CD14-positive monocyte (primary cell): ENCODE measurements around the gene PLEKHH3. TPM values are rescaled to one million over a fixed set of nuclear protein-coding genes. Genes with fewer than 3 reads are reported as not detected.

Experiments
- DNase-seq, 3 donors: peaks; one replicate each; pipeline ENCODE4 v3.0.0-alpha.2; 2011 to 2022
- H2AFZ ChIP-seq: 2 replicates; pipeline ENCODE4 v1.6.0; 2012; ENCODE audit warnings: mild to moderate bottlenecking, low read depth, low read length, inconsistent platforms; ENCODE audit not compliant: insufficient read depth, poor library complexity, severe bottlenecking
- H3K27ac ChIP-seq, 2 donors: 1 replicate in 1 of 2; 2 replicates in 1 of 2; pipeline ENCODE4 v1.5.1; 2012 to 2013; ENCODE audit warnings: low read length in 2 of 2, control low read depth in 1 of 2, inconsistent platforms in 1 of 2, low read depth in 1 of 2, mild to moderate bottlenecking in 1 of 2
- H3K27me3 ChIP-seq, 2 donors: one replicate each; pipeline versions ENCODE4 v1.6.0 to v1.6.1; 2011 to 2013; ENCODE audit warnings: low read length in 2 of 2; ENCODE audit not compliant: control insufficient read depth in 2 of 2, insufficient read depth in 2 of 2
- H3K36me3 ChIP-seq, 2 donors: replicated peaks in 1 of 2; 1 replicate in 1 of 2; 2 replicates in 1 of 2; pipeline versions ENCODE4 v1.5.1 to v1.6.1; 2012 to 2013; ENCODE audit warnings: low read length in 2 of 2, control low read depth in 1 of 2, inconsistent platforms in 1 of 2, mild to moderate bottlenecking in 1 of 2; ENCODE audit not compliant: insufficient read depth in 2 of 2, control insufficient read depth in 1 of 2
- H3K4me1 ChIP-seq, 2 donors: 1 replicate in 1 of 2; 2 replicates in 1 of 2; pipeline versions ENCODE4 v1.5.1 to v1.6.1; 2012 to 2013; ENCODE audit warnings: low read length in 2 of 2, control low read depth in 1 of 2, inconsistent platforms in 1 of 2, mild to moderate bottlenecking in 1 of 2, moderate library complexity in 1 of 2; ENCODE audit not compliant: insufficient read depth in 2 of 2, control insufficient read depth in 1 of 2
- H3K4me2 ChIP-seq: replicated peaks from 2 replicates; pipeline ENCODE3; 2012; ENCODE audit warnings: low read length, moderate library complexity, mild to moderate bottlenecking; ENCODE audit not compliant: poor library complexity, severe bottlenecking; ENCODE audit errors: extremely low read depth
- H3K4me3 ChIP-seq, 3 experiments: fragments of 200-600 bp in 1 of 3; sonication (generic) in 1 of 3; replicated peaks in 1 of 3; 1 replicate in 2 of 3; 2 replicates in 1 of 3; pipeline ENCODE4 v1.5.1; 2011 to 2013; ENCODE audit warnings: low read length in 3 of 3, mild to moderate bottlenecking in 3 of 3, control low read depth in 2 of 3, low read depth in 2 of 3, inconsistent platforms in 1 of 3, moderate library complexity in 1 of 3
- H3K79me2 ChIP-seq: 2 replicates; pipeline ENCODE4 v1.6.0; 2012; ENCODE audit warnings: mild to moderate bottlenecking, control low read depth, inconsistent platforms, low read length, moderate library complexity; ENCODE audit not compliant: insufficient read depth
- H3K9ac ChIP-seq: 2 replicates; pipeline ENCODE4 v1.6.0; 2017; ENCODE audit warnings: low read length, mild to moderate bottlenecking; ENCODE audit not compliant: insufficient read depth, poor library complexity, severe bottlenecking
- H3K9me3 ChIP-seq, 2 donors: replicated peaks in 1 of 2; 1 replicate in 1 of 2; 2 replicates in 1 of 2; pipeline versions ENCODE4 v1.5.1 to v1.6.1; 2012 to 2013; ENCODE audit warnings: low read length in 2 of 2, control low read depth in 1 of 2; ENCODE audit not compliant: control insufficient read depth in 1 of 2, insufficient read depth in 1 of 2
- H4K20me1 ChIP-seq: 2 replicates; pipeline ENCODE4 v1.6.0; 2012; ENCODE audit warnings: mild to moderate bottlenecking, low read length, control low read depth, moderate library complexity; ENCODE audit not compliant: insufficient read depth
- H3K27ac Mint-ChIP-seq, 7 donors: one replicate each; pipeline ENCODE4 v1.8.0; 2020; ENCODE audit warnings: mild to moderate bottlenecking in 7 of 7, mixed read lengths in 7 of 7, moderate library complexity in 6 of 7, inconsistent platforms in 2 of 7
- H3K27me3 Mint-ChIP-seq, 3 donors: one replicate each; pipeline ENCODE4 v1.8.0; 2021 to 2022; ENCODE audit warnings: low read depth in 3 of 3, mild to moderate bottlenecking in 3 of 3, mixed read lengths in 3 of 3, moderate library complexity in 3 of 3, inconsistent platforms in 1 of 3
- H3K36me3 Mint-ChIP-seq, 2 donors: one replicate each; pipeline ENCODE4 v1.8.0; 2020; ENCODE audit warnings: mixed read lengths in 2 of 2, inconsistent platforms in 1 of 2, mild to moderate bottlenecking in 1 of 2
- H3K4me1 Mint-ChIP-seq: one replicate; pipeline ENCODE4 v1.8.0; 2020; ENCODE audit warnings: mild to moderate bottlenecking, mixed read lengths
- H3K4me3 Mint-ChIP-seq, 2 donors: one replicate each; pipeline ENCODE4 v1.8.0; 2020; ENCODE audit warnings: mild to moderate bottlenecking in 2 of 2, mixed read lengths in 2 of 2, moderate library complexity in 1 of 2
- H3K9me3 Mint-ChIP-seq, 7 donors: one replicate each; pipeline ENCODE4 v1.8.0; 2020 to 2022; ENCODE audit warnings: mixed read lengths in 7 of 7, mild to moderate bottlenecking in 6 of 7, moderate library complexity in 6 of 7, inconsistent platforms in 2 of 7
- WGBS: methylation state at CpG from one replicate; pipeline ENCODE4 v1.1.5; 2013; ENCODE audit warnings: missing lambda C conversion rate; ENCODE audit not compliant: insufficient coverage; 5-methylcytosine and 5-hydroxymethylcytosine counted together
- intact Hi-C, 2 donors: fragments of 100-400 bp; cut with micrococcal nuclease; formaldehyde crosslinking; loops; one replicate each; pipeline versions ENCODE4 v1.15.0 to v1.15.1; 2023
- polyA plus RNA-seq, 3 donors: library from polyadenylated mRNA; depleted of rRNA in 1 of 3; unstranded in 2 of 3; stranded (reverse) in 1 of 3; fragments of 300-500 nt in 2 of 3; fragments of >200 nt in 1 of 3; fragmentation: Illumina TruSeq in 2 of 3; gene quantifications; 1 replicate in 2 of 3; 2 replicates in 1 of 3; pipeline ENCODE4 v1.2.3, GENCODE V29; 2012 to 2021
- TF ChIP-seq, protein P1 (sequence below): fragments of 200-600 bp; IDR thresholded peaks from one replicate; pipeline ENCODE4 v1.8.0; 2022; ENCODE audit warnings: antibody characterized with exemption, mild to moderate bottlenecking

The PLEKHH3 gene
- polyA plus RNA-seq, 3 donors: 0.38 to 0.43 (median 0.41) TPM

DNA sequence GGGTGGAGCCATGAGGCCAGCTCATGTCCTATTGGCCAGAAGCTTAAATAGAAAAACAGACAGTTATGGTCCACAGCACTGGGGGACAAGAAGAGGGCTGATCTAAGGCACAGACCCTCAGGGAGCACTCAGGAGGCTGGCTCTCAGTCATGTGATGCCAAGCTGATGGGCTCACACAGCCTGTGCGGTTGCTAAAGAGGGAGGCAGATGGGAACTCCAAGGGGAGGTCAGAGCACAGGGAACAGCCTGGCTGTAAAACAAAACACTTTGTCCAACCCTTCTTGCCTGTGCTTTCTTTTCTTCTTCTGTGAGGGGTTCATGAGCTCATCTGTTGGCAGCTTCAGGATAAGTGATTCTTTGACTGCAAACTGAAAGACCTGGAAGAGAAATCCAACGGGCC lies 32.8 kb upstream of the PLEKHH3 start:
- Histone ChIP-seq H3K27ac (no peak overlapping the region), H3K4me1 (no peaks in the 10 kb centered on the region), H3K27me3 (no peaks in the 10 kb centered on the region), H2AFZ (no peak overlapping the region), H3K9ac (no peak overlapping the region), H4K20me1 (no peaks in the 10 kb centered on the region), H3K79me2 (no peaks in the 10 kb centered on the region), H3K36me3 (peaks cover 93 to 99% of the 10 kb centered on the region in 2 donors), H3K4me3 (no peak overlapping the region), H3K9me3 (no peaks in the 10 kb centered on the region), H3K4me2 (no peak overlapping the region)
- Mint-ChIP-seq H3K27me3 (peaks cover 0 to 4% (median 1%) of the 10 kb centered on the region in 3 donors), H3K36me3 (peaks cover 89 to 100% of the 10 kb centered on the region in 2 donors), H3K4me3 (no peak overlapping the region), H3K9me3 (peaks cover 0 to 2% (median 0%) of the 10 kb centered on the region in 7 donors), H3K27ac (peak overlapping the region in 1 of 7 donors; percentile 13), H3K4me1 (no peaks in the 10 kb centered on the region)
- intact Hi-C loops: no loop called here
- TF ChIP-seq, protein P1, sequence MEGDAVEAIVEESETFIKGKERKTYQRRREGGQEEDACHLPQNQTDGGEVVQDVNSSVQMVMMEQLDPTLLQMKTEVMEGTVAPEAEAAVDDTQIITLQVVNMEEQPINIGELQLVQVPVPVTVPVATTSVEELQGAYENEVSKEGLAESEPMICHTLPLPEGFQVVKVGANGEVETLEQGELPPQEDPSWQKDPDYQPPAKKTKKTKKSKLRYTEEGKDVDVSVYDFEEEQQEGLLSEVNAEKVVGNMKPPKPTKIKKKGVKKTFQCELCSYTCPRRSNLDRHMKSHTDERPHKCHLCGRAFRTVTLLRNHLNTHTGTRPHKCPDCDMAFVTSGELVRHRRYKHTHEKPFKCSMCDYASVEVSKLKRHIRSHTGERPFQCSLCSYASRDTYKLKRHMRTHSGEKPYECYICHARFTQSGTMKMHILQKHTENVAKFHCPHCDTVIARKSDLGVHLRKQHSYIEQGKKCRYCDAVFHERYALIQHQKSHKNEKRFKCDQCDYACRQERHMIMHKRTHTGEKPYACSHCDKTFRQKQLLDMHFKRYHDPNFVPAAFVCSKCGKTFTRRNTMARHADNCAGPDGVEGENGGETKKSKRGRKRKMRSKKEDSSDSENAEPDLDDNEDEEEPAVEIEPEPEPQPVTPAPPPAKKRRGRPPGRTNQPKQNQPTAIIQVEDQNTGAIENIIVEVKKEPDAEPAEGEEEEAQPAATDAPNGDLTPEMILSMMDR: no peak
- WGBS: 80% methylated on average over 1 of the region's 2 CpGs
- no peak for DNase-seq

DNA sequence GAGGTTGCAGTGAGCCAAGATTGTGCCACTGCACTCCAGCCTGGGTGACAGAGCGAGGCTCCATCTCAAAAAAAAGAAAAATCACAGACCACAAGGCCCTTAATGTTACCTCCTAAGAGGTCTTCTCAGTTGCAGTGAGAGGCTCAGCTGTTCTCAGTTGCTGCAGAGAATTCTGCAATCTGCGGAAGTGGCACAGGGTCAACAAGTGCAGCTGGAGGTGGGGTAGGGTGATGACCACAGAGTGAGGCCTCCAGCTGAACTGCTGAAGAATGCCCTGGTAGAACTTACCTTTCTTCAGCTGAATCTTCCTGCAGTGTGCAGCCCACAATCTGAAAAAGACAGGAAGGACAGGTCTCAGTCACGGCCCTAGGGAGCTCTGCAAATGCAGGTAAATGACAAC lies 31.8 kb upstream of the PLEKHH3 start:
- Mint-ChIP-seq H3K27ac (no peak overlapping the region), H3K27me3 (peaks cover 0 to 4% (median 1%) of the 10 kb centered on the region in 3 donors), H3K4me1 (no peaks in the 10 kb centered on the region), H3K4me3 (no peak overlapping the region), H3K36me3 (peaks cover 89 to 100% of the 10 kb centered on the region in 2 donors), H3K9me3 (peaks cover 0 to 2% (median 0%) of the 10 kb centered on the region in 7 donors)
- no peaks in the 10 kb centered on the region for H3K4me1 ChIP-seq
- TF ChIP-seq, protein P1: no peak
- no peak overlapping the region for H3K4me2 ChIP-seq
- H3K9me3 ChIP-seq: no peaks in the 10 kb centered on the region
- WGBS: 89% methylated on average over 1 of the region's 3 CpGs
- DNase-seq: no peak
- H3K79me2 ChIP-seq: no peaks in the 10 kb centered on the region
- no peak overlapping the region for H2AFZ ChIP-seq
- intact Hi-C loops: no loop called here
- H4K20me1 ChIP-seq: no peaks in the 10 kb centered on the region
- no peaks in the 10 kb centered on the region for H3K27me3 ChIP-seq
- H3K9ac ChIP-seq: no peak overlapping the region
- no peak overlapping the region for H3K4me3 ChIP-seq
- peaks cover 93 to 100% of the 10 kb centered on the region in 2 donors for H3K36me3 ChIP-seq
- H3K27ac ChIP-seq: no peak overlapping the region
